Rectal smooth muscle tissue (tissue), 1 donor: ENCODE results near the gene MYOZ2.

Source experiments
- H3K27ac ChIP-seq: one replicate; pipeline ENCODE4 v1.7.0; 2013; ENCODE audit warnings: low read depth, low read length, inconsistent platforms
- H3K27me3 ChIP-seq: one replicate; pipeline ENCODE4 v1.7.0; 2013; ENCODE audit warnings: low read length; ENCODE audit not compliant: control insufficient read depth, insufficient read depth
- H3K36me3 ChIP-seq: one replicate; pipeline ENCODE4 v1.7.0; 2013; ENCODE audit warnings: low read length; ENCODE audit not compliant: control insufficient read depth, insufficient read depth
- H3K4me1 ChIP-seq: one replicate; pipeline ENCODE4 v1.7.0; 2013; ENCODE audit warnings: low read length; ENCODE audit not compliant: control insufficient read depth, insufficient read depth
- H3K4me3 ChIP-seq: one replicate; pipeline ENCODE4 v1.7.0; 2013; ENCODE audit warnings: low read length
- H3K9ac ChIP-seq: one replicate; pipeline ENCODE4 v1.7.0; 2013; ENCODE audit warnings: low read length

The MYOZ2 gene

DNA sequence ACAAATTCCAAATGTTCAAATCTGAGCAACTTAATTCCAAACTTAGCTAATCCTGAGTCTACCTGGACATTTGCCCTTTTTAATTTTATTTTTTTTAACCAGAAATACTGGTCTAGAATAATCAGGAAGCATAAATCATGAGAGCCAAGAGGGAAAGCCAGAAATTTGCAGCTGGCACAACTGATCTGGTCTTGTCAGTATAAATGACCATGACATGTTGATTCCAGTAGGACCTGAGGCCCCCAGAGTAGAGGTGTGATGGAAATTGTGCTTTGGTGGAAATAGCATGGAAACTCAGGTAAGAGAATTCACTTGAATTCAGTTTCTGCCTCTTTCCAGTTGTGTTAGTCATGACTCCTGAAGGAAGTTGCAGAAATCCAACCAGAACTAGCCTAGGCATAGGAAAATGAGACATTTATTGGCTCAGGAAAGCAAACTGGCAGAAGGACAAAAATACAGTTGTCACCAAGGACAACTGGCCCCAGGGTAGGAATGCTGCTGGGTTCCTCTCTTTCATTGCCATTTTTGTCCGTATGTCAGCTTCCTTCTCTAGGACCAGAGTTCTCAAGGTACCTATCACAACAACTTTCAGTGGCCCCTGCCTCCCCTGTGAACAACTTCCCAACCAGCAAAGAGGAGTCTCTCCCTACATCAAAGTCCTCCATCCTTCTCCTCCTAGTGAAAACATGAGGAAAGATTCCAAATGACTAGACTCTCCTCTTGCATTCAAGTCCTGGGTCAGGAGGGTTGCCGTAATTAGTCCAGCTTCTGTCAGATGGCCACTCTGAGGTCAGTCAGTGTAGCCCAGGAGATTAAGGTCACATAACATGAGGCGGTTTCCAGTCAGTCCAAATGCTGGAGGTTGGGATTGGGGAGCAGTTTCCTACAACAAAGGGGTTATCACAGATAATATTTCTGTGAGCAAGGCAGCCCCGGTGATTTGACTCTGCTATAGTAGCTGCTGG is 29.3 kb upstream of the MYOZ2 start:
- Histone ChIP-seq H3K9ac (no peak overlapping the region), H3K4me3 (no peak overlapping the region), H3K27ac (no peak overlapping the region), H3K36me3 (no peaks in the 10 kb centered on the region), H3K4me1 (peaks cover 2% of the 10 kb centered on the region), H3K27me3 (no peaks in the 10 kb centered on the region)

DNA sequence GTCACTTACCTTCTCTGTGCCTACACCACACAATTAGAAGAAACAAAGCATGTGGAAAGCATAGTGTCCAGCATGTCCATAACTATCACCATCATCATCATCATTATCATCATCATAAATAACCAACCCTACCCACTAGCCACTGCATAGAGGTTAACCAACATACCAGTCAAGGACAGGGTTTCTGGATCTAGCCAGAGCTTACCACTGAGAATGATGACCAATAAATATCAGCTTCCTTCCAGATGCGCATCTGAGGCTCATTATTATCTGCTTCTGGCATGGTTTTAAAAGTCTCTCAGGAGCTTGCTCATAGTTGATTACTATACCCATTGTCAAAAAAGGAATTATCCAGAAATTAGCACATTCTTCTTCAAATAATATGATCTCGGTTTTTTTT is 25.5 kb upstream of the MYOZ2 start:
- Histone ChIP-seq H3K4me3 (no peak overlapping the region), H3K27ac (no peak overlapping the region), H3K9ac (no peak overlapping the region), H3K27me3 (no peaks in the 10 kb centered on the region), H3K4me1 (no peaks in the 10 kb centered on the region), H3K36me3 (no peaks in the 10 kb centered on the region)

DNA sequence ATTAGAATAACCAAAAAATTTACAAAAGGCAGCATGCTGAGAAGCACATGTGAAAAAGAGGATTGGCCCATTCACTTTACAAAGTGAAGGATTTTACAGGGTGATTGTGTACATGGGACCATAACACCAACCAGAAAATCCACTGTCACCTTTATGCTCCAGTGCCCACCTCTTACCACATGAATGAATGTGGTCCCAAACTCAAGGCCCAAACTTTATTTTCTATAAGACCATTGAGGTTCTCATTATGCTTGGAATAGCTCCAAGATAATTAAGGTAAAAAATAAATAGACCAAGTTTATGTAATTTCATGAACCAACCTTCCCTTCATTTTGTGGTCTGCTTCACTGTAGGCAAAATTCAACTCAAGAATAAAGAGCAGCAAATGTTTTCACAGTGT is 24.3 kb upstream of the MYOZ2 start:
- H3K27me3 ChIP-seq: no peaks in the 10 kb centered on the region
- no peak overlapping the region for H3K27ac ChIP-seq
- H3K36me3 ChIP-seq: no peaks in the 10 kb centered on the region
- no peak overlapping the region for H3K4me3 ChIP-seq
- no peak overlapping the region for H3K9ac ChIP-seq
- H3K4me1 ChIP-seq: no peaks in the 10 kb centered on the region

DNA sequence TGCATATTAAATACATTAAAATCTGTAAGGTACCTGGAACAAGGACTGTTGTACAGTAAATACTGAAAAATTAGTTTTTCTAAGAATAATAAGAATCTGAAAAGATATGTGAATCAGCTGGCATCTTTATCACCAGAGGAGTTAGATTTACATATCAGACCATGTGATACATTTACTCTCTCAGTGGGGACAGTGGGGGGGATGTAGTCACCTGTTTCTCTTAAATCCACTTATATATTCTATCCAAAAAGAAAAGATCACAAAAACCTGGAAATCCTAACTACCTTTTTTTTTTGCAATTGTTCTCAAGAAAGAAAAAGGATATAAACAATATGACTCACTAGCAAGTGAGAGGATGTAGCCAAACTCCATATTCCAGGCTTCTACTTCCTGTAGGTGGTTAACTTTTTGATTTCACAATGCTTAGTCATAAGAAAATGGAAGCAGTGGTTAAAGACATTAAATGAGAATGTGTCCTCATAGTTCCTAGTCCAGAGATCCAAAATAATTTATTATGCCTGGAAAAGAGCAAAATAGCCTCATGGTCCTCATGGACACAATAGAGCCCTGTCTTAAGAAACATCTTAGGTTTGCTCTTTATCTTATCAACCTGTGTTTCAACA is 22.5 kb upstream of the MYOZ2 start:
- no peak overlapping the region for H3K27ac ChIP-seq
- H3K4me1 ChIP-seq: no peaks in the 10 kb centered on the region
- H3K36me3 ChIP-seq: no peaks in the 10 kb centered on the region
- no peak overlapping the region for H3K4me3 ChIP-seq
- no peak overlapping the region for H3K9ac ChIP-seq
- no peaks in the 10 kb centered on the region for H3K27me3 ChIP-seq

DNA sequence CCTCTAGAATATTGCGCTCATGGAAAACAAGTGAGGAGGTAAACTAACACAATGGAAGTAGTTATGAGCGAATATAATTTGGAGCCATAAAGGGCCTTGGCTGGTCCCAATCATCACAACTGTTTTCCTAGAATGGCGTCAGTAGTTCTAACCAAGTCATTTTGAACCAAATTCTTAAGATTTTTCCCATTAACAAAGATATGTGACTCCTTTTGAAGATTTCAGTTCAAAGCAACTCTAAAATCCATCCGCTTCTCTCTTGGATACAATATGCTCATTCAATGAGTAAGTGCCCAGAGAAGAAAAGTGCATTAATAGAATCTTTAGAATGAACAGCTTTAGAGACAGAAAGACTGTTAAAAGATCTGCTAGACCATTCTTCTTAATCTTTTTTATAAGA is 19.6 kb upstream of the MYOZ2 start:
- H3K9ac ChIP-seq: no peak overlapping the region
- no peak overlapping the region for H3K4me3 ChIP-seq
- no peak overlapping the region for H3K27ac ChIP-seq
- H3K4me1 ChIP-seq: no peaks in the 10 kb centered on the region
- H3K27me3 ChIP-seq: no peaks in the 10 kb centered on the region
- H3K36me3 ChIP-seq: no peaks in the 10 kb centered on the region

DNA sequence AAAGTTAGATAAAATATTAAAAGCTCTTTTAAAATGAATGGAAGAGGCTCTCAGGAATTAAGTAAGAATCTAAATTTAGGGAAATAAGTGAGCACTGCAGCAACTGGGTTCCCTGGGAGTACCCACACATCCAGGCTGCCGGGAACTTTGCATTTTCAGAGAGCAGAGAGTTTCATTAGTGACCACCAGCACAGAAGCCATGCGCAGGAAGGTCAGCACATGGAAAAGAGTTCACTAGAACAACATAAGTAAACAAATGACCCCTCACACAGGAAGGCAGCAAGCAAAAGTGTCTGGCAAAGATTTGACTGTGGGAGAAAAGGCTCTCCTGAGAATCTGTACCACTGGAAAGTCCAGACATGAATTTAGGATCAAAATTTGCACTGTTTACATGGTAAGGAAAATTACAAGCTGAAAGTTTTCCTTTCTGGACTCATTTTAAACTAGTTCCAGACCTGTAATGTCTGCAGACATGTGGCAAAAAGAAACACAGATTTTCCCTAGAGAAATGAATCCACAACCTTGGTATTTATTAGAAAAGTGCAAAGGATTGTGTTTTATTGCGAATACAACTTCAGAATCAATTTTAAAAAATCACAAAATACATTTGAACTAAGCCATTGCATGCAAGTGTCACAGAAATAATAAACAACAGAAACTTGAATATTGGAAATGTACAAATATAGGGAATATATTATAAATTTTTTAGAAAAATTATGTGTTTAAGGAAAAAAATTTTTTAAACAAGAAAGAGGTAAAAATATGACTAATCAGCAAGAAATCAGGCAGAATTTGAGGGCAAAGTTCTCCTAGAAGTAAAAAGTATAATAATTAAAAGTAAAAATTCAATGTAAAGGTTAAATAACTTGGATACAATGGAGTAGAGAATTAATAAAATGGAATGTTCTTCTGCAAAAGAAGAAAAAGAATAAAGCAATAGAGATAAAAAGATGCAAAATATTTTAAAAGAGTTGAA is 18.4 kb upstream of the MYOZ2 start:
- Histone ChIP-seq H3K9ac (no peak overlapping the region), H3K4me1 (no peaks in the 10 kb centered on the region), H3K27ac (no peak overlapping the region), H3K36me3 (no peaks in the 10 kb centered on the region), H3K27me3 (no peaks in the 10 kb centered on the region), H3K4me3 (no peak overlapping the region)

DNA sequence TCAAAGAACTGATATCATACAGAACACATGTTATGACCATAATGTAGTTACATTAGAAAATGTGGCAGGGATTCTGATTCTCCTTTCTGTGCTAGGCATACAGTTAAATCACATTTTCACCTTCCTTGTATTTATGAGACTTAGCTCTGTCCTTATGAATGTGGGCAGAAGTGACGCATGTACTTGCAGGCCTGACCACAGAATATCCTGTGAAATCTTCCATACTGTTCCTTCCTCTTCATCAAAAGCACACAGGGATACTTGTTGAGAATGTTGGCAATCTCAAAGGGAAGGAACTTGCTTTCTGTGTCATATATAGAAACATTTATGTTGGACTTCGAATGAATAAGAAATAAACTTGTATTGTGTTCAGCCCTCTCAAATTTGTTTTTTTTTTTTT is 17.2 kb upstream of the MYOZ2 start:
- H3K4me3 ChIP-seq: no peak overlapping the region
- no peak overlapping the region for H3K9ac ChIP-seq
- no peaks in the 10 kb centered on the region for H3K4me1 ChIP-seq
- no peaks in the 10 kb centered on the region for H3K36me3 ChIP-seq
- no peak overlapping the region for H3K27ac ChIP-seq
- H3K27me3 ChIP-seq: no peaks in the 10 kb centered on the region

DNA sequence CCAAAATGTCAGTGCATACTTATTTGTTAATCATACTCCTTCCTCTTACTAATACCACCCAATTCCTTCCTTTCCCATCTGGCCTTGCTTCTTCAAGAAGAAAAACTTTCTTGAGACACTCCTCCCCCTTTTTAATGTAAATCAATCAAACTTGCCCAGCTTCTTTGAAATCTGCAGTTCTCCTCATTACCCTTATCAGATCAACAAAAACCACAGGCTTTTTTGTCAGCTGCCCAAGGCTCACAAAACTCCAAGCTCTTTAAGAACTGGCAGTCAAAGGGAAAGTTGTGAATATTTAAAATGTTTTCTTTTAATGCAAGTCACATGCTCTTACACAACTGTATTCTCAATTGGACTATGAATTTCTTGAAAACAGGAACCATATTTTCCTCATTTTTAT is 11.3 kb upstream of the MYOZ2 start:
- H3K27me3 ChIP-seq: no peaks in the 10 kb centered on the region
- H3K9ac ChIP-seq: no peak overlapping the region
- H3K36me3 ChIP-seq: no peaks in the 10 kb centered on the region
- no peaks in the 10 kb centered on the region for H3K4me1 ChIP-seq
- H3K4me3 ChIP-seq: no peak overlapping the region
- H3K27ac ChIP-seq: no peak overlapping the region

DNA sequence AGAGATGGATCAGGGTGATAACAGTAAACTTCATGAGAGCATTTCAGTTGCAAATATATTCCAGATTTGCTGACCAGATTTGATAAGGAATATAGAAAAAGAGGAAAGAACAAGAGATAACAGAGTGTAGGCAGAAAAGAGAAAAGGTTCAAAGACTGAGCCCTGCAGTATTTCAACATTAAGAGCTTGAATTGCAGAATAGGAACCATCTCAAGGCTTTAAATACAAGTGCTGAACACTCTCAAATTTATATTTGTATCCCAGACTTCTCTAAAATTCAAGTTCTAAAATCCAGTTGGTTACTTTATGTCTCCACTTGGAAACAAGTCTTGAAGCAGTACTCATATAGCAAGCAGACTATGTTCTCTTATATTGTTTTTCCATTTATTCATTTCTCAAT is 9.7 kb upstream of the MYOZ2 start:
- Histone ChIP-seq H3K4me3 (no peak overlapping the region), H3K27ac (no peak overlapping the region), H3K27me3 (no peaks in the 10 kb centered on the region), H3K4me1 (no peaks in the 10 kb centered on the region), H3K9ac (no peak overlapping the region), H3K36me3 (no peaks in the 10 kb centered on the region)

DNA sequence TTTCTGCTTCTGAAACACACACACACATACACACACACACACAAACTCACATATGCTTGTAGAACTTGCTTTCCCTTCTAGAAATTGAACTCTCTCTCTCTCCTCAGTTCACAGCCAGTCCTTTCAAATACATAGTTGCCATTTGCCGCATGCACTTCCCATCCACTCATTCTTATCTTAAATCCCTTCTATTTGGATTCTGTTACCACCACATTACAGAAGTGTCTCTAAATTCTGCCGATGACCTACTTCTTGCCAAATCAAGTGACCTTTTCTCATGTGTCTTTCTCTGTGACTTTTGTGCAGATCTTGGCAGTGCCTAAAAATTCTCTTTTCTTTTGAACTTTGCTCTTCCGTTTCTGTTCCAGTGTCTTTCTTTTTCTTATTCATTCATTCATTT is 7.5 kb upstream of the MYOZ2 start:
- no peaks in the 10 kb centered on the region for H3K36me3 ChIP-seq
- no peak overlapping the region for H3K27ac ChIP-seq
- no peak overlapping the region for H3K9ac ChIP-seq
- no peak overlapping the region for H3K4me3 ChIP-seq
- H3K4me1 ChIP-seq: no peaks in the 10 kb centered on the region
- no peaks in the 10 kb centered on the region for H3K27me3 ChIP-seq

DNA sequence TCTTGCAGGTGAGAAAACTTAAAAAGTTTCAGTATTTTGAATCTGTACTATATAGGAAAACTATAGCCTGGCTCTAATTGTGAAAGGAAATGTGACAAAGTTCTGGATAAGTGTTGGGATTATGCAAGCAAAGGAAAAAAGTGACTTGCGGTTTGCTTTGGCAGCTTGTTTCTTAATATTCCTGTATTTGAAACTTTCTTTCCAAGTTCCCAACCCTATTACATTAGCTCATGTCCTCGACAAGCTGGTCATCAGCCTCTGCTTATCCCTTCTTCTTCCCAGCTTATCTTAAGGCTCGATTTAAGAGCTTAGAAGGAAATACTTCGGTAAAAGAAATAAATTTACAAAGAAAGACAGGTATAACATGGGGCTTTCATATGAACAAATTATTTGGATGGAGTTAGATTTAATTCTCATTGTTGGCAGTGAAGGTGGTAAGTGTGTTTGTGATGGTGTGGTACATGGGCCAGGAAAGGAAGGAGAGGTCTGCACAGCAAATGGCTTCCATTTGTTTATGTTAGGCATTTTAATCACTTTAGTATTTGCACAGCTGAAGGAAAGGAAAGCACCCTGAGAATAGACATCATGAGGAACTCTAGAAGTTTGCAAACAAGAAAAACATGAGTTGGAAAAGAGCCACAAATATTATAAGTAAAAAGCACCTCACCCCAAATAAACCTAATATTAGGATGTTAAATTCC is 5.1 kb upstream of the MYOZ2 start:
- Histone ChIP-seq H3K27ac (no peak overlapping the region), H3K9ac (no peak overlapping the region)

DNA sequence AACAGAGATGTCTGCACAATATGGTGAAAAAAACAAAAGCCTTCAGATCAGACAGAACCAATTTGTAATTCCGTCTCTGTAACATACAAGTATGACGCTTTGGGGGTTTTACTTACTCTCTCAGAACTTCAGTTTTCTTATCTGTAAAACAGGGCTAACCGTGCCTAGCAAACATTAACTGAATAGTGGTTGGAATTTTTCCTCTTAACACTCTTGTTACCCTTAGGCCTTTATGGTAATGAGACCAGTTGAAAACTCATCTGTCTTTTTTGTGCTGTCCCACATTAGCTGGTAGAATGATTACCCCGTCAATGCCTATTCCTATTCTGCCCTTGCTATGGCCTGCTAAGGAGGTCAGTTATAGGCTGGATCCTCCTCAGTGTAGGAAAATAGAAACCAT is 4.5 kb upstream of the MYOZ2 start:
- no peak overlapping the region for H3K9ac ChIP-seq
- no peaks in the 10 kb centered on the region for H3K27me3 ChIP-seq
- H3K27ac ChIP-seq: no peak overlapping the region
- H3K4me1 ChIP-seq: no peaks in the 10 kb centered on the region
- H3K36me3 ChIP-seq: no peaks in the 10 kb centered on the region
- no peak overlapping the region for H3K4me3 ChIP-seq

More for the DNA sequence above, 5.1 kb upstream of the MYOZ2 start:
- Histone ChIP-seq H3K4me1 (no peaks in the 10 kb centered on the region), H3K27me3 (no peaks in the 10 kb centered on the region), H3K4me3 (no peak overlapping the region), H3K36me3 (no peaks in the 10 kb centered on the region)
